H9 (cell line): ENCODE results near the gene PRKCZ. TPM values are rescaled to one million over a fixed set of nuclear protein-coding genes. Genes with fewer than 3 reads are reported as not detected.

ENCODE experiments used
- DNase-seq: peaks from one replicate; pipeline ENCODE4 v3.0.0-alpha.2; 2017
- H2AFZ ChIP-seq: one replicate; pipeline ENCODE4 v1.6.1; 2013; ENCODE audit warnings: mild to moderate bottlenecking, low read length, control low read depth, moderate library complexity
- H2AK5ac ChIP-seq: 2 replicates; pipeline ENCODE4 v1.6.1; 2013; ENCODE audit warnings: low read length, control low read depth, mixed read lengths; ENCODE audit not compliant: insufficient read length
- H2BK120ac ChIP-seq: one replicate; pipeline ENCODE4 v1.6.1; 2013; ENCODE audit warnings: low read depth, mild to moderate bottlenecking, low read length, control low read depth, inconsistent platforms; ENCODE audit not compliant: poor library complexity, severe bottlenecking
- H2BK12ac ChIP-seq: 2 replicates; pipeline ENCODE4 v1.6.1; 2013; ENCODE audit warnings: low read length, control low read depth, mixed read lengths, low read depth; ENCODE audit not compliant: insufficient read length
- H2BK15ac ChIP-seq: 2 replicates; pipeline ENCODE4 v1.6.1; 2013; ENCODE audit warnings: low read depth, low read length, control low read depth
- H2BK20ac ChIP-seq: one replicate; pipeline ENCODE4 v1.6.1; 2013; ENCODE audit warnings: low read depth, mild to moderate bottlenecking, low read length, control low read depth, inconsistent platforms; ENCODE audit not compliant: poor library complexity, severe bottlenecking
- H2BK5ac ChIP-seq: 2 replicates; pipeline ENCODE4 v1.6.1; 2013; ENCODE audit warnings: low read length, control low read depth, mixed read lengths; ENCODE audit not compliant: insufficient read length
- H3K14ac ChIP-seq: 2 replicates; pipeline ENCODE4 v1.6.1; 2013; ENCODE audit warnings: low read length, control low read depth; ENCODE audit not compliant: insufficient read depth
- H3K18ac ChIP-seq: 2 replicates; pipeline ENCODE4 v1.6.1; 2013; ENCODE audit warnings: low read depth, mild to moderate bottlenecking, mixed read lengths, low read length, control low read depth; ENCODE audit not compliant: insufficient read length
- H3K23ac ChIP-seq: 2 replicates; pipeline ENCODE4 v1.6.1; 2013; ENCODE audit warnings: low read length, control low read depth, mixed read lengths, low read depth; ENCODE audit not compliant: insufficient read length
- H3K23me2 ChIP-seq: 2 replicates; pipeline ENCODE4 v1.6.1; 2013; ENCODE audit warnings: low read depth, mild to moderate bottlenecking, mixed read lengths, low read length, control low read depth; ENCODE audit not compliant: insufficient read length, poor library complexity, severe bottlenecking
- H3K27ac ChIP-seq: 2 replicates; pipeline ENCODE4 v1.5.1; 2013; ENCODE audit warnings: low read length, control low read depth, mixed read lengths, low read depth; ENCODE audit not compliant: insufficient read length
- H3K27me3 ChIP-seq: 2 replicates; pipeline ENCODE4 v1.6.1; 2013; ENCODE audit warnings: low read length, control low read depth, inconsistent platforms; ENCODE audit not compliant: insufficient read depth
- H3K4ac ChIP-seq: 2 replicates; pipeline ENCODE4 v1.6.1; 2013; ENCODE audit warnings: low read depth, mild to moderate bottlenecking, control low read depth, inconsistent platforms, low read length, moderate library complexity
- H3K4me1 ChIP-seq: 2 replicates; pipeline ENCODE4 v1.6.1; 2013; ENCODE audit warnings: low read length, control low read depth, inconsistent platforms; ENCODE audit not compliant: insufficient read depth
- H3K4me2 ChIP-seq: 2 replicates; pipeline ENCODE4 v1.6.1; 2013; ENCODE audit warnings: low read length, control low read depth, mixed read lengths; ENCODE audit not compliant: insufficient read length, insufficient read depth
- H3K56ac ChIP-seq: 2 replicates; pipeline ENCODE4 v1.6.1; 2013; ENCODE audit warnings: low read depth, mild to moderate bottlenecking, mixed read lengths, low read length, control low read depth; ENCODE audit not compliant: insufficient read length
- H3K79me1 ChIP-seq: 2 replicates; pipeline ENCODE4 v1.6.1; 2013; ENCODE audit warnings: low read depth, mild to moderate bottlenecking, moderate library complexity, low read length, control low read depth, inconsistent platforms; ENCODE audit not compliant: insufficient read depth, poor library complexity, severe bottlenecking
- H3K79me2 ChIP-seq: 2 replicates; pipeline ENCODE4 v1.6.1; 2013; ENCODE audit warnings: low read length, control low read depth, inconsistent platforms; ENCODE audit not compliant: insufficient read depth
- H3K9ac ChIP-seq: 2 replicates; pipeline ENCODE4 v1.6.1; 2013; ENCODE audit warnings: low read length, control low read depth, mixed read lengths; ENCODE audit not compliant: insufficient read length; ENCODE audit errors: extremely low read depth
- H3K9me3 ChIP-seq: one replicate; pipeline ENCODE4 v1.6.1; 2013; ENCODE audit warnings: low read depth, low read length, inconsistent platforms; ENCODE audit not compliant: control insufficient read depth
- H3T11ph ChIP-seq: one replicate; pipeline ENCODE4 v1.6.1; 2013; ENCODE audit warnings: mild to moderate bottlenecking, low read length, control low read depth, inconsistent platforms
- H4K20me1 ChIP-seq: one replicate; pipeline ENCODE4 v1.6.1; 2013; ENCODE audit not compliant: control insufficient read depth, insufficient read length, insufficient read depth
- H4K5ac ChIP-seq: 2 replicates; pipeline ENCODE4 v1.6.1; 2013; ENCODE audit warnings: low read depth, mild to moderate bottlenecking, mixed read lengths, low read length, control low read depth; ENCODE audit not compliant: insufficient read length
- H4K8ac ChIP-seq: replicated peaks from 2 replicates; pipeline ENCODE4 v1.6.1; 2013; ENCODE audit warnings: low read length, control low read depth, mixed read lengths, low read depth; ENCODE audit not compliant: insufficient read length
- H4K91ac ChIP-seq: 2 replicates; pipeline ENCODE4 v1.6.1; 2013; ENCODE audit warnings: low read depth, mild to moderate bottlenecking, moderate library complexity, mixed read lengths, low read length, control low read depth; ENCODE audit not compliant: insufficient read length
- H3K27ac Mint-ChIP-seq, 3 experiments: 2 replicates in 2 of 3; 3 replicates in 1 of 3; pipeline ENCODE4 v1.8.0; 2020 to 2021; ENCODE audit warnings: mixed read lengths in 3 of 3, mild to moderate bottlenecking in 1 of 3, moderate library complexity in 1 of 3
- H3K27me3 Mint-ChIP-seq: 2 replicates; pipeline ENCODE4 v1.8.0; 2021; ENCODE audit warnings: low read depth, mild to moderate bottlenecking, moderate library complexity, mixed read lengths
- H3K36me3 Mint-ChIP-seq, 3 experiments: 2 replicates in 2 of 3; 3 replicates in 1 of 3; pipeline ENCODE4 v1.8.0; 2020 to 2021; ENCODE audit warnings: low read depth in 3 of 3, mixed read lengths in 3 of 3; ENCODE audit not compliant: insufficient read depth in 1 of 3
- H3K4me1 Mint-ChIP-seq, 2 experiments: 2 replicates each; pipeline ENCODE4 v1.8.0; 2020; ENCODE audit warnings: mixed read lengths in 2 of 2
- H3K4me3 Mint-ChIP-seq, 2 experiments: 2 replicates in 1 of 2; 3 replicates in 1 of 2; pipeline ENCODE4 v1.8.0; 2020 to 2021; ENCODE audit warnings: mild to moderate bottlenecking in 2 of 2, mixed read lengths in 2 of 2, moderate library complexity in 1 of 2
- H3K9me3 Mint-ChIP-seq, 2 experiments: 2 replicates in 1 of 2; 3 replicates in 1 of 2; pipeline ENCODE4 v1.8.0; 2020; ENCODE audit warnings: mild to moderate bottlenecking in 2 of 2, mixed read lengths in 2 of 2, moderate library complexity in 1 of 2
- WGBS: extraction: QIAGEN DNeasy Blood & Tissue Kit; methylation state at CpG from one replicate; pipeline ENCODE4 v1.1.7; 2013; ENCODE audit warnings: missing lambda C conversion rate, low lambda C conversion rate, mixed read lengths; ENCODE audit not compliant: insufficient read length; ENCODE audit errors: extremely low coverage; 5-methylcytosine and 5-hydroxymethylcytosine counted together
- total RNA-seq: library from RNA; stranded (reverse); gene quantifications from 2 replicates; pipeline ENCODE4 v1.2.1, GENCODE V29; 2021
- TF ChIP-seq, protein P1 (sequence below): fragments of 200-600 bp; sonication (generic); conservative IDR thresholded peaks from 3 replicates; pipeline ENCODE4 v1.8.0; 2021; ENCODE audit warnings: antibody characterized with exemption, mild to moderate bottlenecking

Gene PRKCZ
- total RNA-seq, 1 experiment from 2014 or later, result 48.4 TPM

DNA sequence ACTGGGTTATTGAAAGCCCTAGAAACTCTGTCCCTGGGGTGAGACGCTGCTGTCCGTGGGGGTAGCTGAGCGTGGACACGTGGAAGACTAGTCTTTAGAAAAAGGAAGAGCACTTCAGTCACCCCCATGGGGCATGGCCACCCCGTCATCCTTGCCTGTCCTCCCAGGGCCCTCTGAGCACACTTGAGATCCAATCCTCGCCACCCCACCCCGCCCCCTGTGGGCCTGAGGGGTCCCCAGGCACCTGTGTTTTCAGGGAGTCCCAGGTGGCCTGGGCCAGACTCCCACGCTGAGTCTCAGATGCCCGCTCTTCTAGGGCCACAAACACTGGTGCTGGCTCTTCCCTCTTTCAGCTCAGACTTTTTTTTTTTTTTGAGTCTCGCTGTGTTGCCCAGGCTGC is 2.5 kb downstream of the PRKCZ start:
- peaks cover 10% of the 10 kb centered on the region for H3K27me3 Mint-ChIP-seq
- Histone ChIP-seq H3K4me2 (no peak overlapping the region), H3K23me2 (peaks cover 7% of the 10 kb centered on the region), H4K20me1 (no peaks in the 10 kb centered on the region), H3K4me1 (no peaks in the 10 kb centered on the region; the same call in 1 of the 2 replicates), H2BK20ac (no peak overlapping the region), H2BK120ac (no peak overlapping the region), H3K79me1 (no peaks in the 10 kb centered on the region), H3K56ac (no peak overlapping the region), H2BK12ac (no peak overlapping the region), H2AK5ac (no peak overlapping the region), H2BK5ac (no peak overlapping the region), H3K14ac (no peak overlapping the region), H3K18ac (no peak overlapping the region), H2AFZ (no peak overlapping the region), H3K9ac (no peak overlapping the region), H3K79me2 (peaks cover 2% of the 10 kb centered on the region; the same call in 1 of the 2 replicates), H3K27ac (no peak overlapping the region), H3K9me3 (no peaks in the 10 kb centered on the region), H3K27me3 (no peaks in the 10 kb centered on the region), H3K4ac (no peak overlapping the region), H3K23ac (no peak overlapping the region), H4K8ac (no peak overlapping the region), H2BK15ac (no peak overlapping the region), H4K91ac (no peak overlapping the region), H3T11ph (no peak overlapping the region), H4K5ac (no peak overlapping the region)
- peaks cover 6 to 22% (median 21%) of the 10 kb centered on the region in 3 experiments for H3K36me3 Mint-ChIP-seq
- peaks cover 13 to 18% of the 10 kb centered on the region in 2 experiments for H3K4me1 Mint-ChIP-seq
- no CpG with 5 or more reads among the region's 10 CpGs for WGBS
- no peaks in the 10 kb centered on the region; a peak in 1 of 5 replicates for H3K9me3 Mint-ChIP-seq
- TF ChIP-seq, protein P1, sequence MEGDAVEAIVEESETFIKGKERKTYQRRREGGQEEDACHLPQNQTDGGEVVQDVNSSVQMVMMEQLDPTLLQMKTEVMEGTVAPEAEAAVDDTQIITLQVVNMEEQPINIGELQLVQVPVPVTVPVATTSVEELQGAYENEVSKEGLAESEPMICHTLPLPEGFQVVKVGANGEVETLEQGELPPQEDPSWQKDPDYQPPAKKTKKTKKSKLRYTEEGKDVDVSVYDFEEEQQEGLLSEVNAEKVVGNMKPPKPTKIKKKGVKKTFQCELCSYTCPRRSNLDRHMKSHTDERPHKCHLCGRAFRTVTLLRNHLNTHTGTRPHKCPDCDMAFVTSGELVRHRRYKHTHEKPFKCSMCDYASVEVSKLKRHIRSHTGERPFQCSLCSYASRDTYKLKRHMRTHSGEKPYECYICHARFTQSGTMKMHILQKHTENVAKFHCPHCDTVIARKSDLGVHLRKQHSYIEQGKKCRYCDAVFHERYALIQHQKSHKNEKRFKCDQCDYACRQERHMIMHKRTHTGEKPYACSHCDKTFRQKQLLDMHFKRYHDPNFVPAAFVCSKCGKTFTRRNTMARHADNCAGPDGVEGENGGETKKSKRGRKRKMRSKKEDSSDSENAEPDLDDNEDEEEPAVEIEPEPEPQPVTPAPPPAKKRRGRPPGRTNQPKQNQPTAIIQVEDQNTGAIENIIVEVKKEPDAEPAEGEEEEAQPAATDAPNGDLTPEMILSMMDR, result no peak
- DNase-seq, result no peak
- 0 out of 7 replicates have a peak overlapping the region, but pooled peaks of 1 of the 3 experiments have one; percentile 7 for H3K27ac Mint-ChIP-seq
- peak overlapping the region; percentile 31 to 51; a peak in 3 of 5 replicates for H3K4me3 Mint-ChIP-seq
